ENCODE data around the gene TMPRSS3.

TMPRSS3 gene

GRCh38 chr21:42347601-42348327, 48.1 kb downstream of the TMPRSS3 start:
- DNase-seq: no peak

- no peak for DNase-seq
Observed at GRCh38 chr21:42346866-42347600, 48.8 kb downstream of the TMPRSS3 start.

- no peak for DNase-seq
Observed at GRCh38 chr21:42346441-42346840, 49.4 kb downstream of the TMPRSS3 start.

DNA sequence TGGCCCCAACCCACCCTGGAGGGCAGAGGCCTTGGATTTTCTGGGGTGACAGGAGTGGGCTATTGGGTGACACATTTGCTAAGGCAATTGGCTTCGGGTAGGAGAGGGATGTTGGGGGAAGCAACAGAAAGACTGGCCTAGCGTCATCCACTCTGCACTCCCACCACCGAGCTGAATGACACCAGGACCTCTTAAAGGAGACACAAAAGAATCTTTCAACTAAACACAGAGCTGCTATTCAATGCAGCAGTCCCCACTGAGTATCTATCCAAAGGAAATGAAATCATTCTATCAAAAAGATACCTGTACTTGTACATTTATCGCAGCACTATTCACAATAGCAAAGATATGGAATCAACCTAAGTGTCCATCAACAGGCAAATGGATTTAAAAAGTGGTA, 51.2 kb downstream of the TMPRSS3 start:
- no peak for DNase-seq

DNA sequence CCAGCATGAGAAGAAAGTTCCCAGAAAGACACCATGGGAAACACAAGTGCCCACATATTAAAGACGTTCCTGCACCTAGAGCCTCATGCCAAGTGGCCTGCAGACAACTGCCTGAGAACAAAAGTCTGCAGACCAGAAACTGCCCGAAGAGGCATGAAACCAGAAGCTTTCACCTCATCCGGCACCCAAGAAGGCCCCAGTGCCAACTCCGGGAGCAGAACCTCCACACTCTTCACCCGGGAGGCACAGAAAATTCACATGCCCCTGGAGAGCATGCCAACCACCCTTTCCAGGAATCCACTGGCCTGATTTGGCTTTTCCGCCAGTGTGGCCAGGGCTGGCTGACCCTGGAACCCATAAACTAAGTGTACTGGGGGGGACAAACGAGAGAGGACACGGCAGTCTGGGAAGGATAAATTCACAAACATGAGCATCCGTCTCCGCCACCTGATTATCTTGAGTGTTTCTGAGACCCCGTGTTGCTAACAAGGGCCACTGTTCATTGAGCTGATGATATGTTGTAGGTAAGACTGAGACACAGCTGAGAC, 51.8 kb downstream of the TMPRSS3 start:
- no peak for DNase-seq

DNA sequence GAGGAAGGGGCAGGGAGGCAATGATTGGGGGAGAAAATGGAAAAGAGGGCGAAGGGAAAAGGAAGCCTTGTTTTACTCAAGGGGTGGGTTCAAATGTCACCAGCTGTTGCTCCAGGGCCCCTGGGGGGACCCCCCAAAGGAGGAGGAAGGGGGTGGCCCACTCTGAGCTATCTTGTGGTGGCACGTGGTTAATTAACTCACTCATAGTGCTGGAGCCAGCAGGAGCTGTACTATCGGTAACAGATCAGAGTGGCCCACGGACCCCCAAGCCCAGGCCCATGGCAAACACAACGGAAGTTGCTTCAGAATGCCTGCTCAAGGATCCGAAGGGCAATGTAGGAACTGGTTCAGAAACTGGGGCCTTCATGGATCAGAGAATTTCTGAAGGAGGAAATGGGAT, 52.3 kb downstream of the TMPRSS3 start:
- DNase-seq: no peak

DNA sequence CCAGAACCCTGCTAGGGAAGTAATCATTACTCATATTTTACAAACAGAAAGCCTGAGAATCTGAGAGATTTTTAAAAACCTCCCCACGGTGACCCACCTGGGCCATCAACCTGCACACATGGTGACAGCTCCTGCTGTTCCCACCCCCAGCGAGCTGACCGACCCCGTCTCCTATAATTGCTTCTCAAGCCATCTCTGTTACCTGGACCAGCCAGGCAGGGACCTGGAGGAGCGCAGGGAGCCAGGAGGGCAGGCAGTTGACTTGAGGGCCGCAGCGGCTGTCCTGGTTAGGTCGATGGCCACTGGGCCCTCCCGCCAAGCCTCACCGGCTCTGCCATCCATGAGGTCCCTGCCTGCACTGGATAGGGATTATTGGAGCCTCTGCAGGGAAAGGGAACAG, 52.8 kb downstream of the TMPRSS3 start:
- DNase-seq: no peak

GRCh38 chr21:42341776-42342542, 53.9 kb downstream of the TMPRSS3 start:
- no peak for DNase-seq

GRCh38 chr21:42340187-42341050, 55.4 kb downstream of the TMPRSS3 start:
- DNase-seq: no peak

- no peak for DNase-seq
Observed at GRCh38 chr21:42338729-42339715, 56.8 kb downstream of the TMPRSS3 start.

GRCh38 chr21:42337830-42338728, 57.8 kb downstream of the TMPRSS3 start:
- no peak for DNase-seq

GRCh38 chr21:42337276-42337675, 58.6 kb downstream of the TMPRSS3 start:
- no peak for DNase-seq

GRCh38 chr21:42336054-42336453, 59.8 kb downstream of the TMPRSS3 start:
- DNase-seq: no peak

DNA sequence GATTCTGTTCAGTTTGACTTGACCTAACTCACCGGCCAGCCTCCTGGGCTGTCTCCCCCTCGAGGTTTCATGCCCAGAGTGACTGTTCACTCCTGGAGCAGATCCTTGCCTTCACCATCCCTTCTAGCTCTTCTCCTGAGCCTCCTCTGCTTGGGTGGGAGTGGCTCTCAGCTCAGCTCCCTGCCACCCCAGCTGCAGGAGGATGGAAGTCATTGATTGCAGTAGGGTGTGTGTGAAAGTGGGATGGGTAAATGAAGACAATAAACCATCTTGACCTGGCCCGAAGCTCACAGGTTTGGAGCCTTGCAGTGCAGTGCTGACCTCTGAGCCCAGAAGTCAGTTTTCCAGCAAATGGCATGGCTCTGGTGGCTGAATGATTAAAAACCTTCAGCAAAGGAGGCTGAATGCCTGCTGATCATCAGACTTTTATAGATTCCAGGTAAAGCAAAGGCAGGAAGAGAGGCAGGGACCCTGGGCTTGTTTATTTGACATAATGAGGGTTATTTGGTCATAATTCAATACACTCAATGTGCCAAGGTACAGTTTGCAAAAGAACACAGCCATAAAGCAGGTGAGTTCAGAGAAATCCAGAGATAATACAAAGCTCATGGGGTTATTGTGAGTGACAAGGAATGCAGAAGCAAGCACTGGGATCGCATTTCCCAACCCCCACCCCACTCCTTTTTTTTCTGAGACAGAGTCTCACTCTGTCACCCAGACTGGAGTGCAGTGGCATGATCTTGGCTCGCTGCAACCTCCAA, 63.1 kb downstream of the TMPRSS3 start:
- no peak for DNase-seq

DNA sequence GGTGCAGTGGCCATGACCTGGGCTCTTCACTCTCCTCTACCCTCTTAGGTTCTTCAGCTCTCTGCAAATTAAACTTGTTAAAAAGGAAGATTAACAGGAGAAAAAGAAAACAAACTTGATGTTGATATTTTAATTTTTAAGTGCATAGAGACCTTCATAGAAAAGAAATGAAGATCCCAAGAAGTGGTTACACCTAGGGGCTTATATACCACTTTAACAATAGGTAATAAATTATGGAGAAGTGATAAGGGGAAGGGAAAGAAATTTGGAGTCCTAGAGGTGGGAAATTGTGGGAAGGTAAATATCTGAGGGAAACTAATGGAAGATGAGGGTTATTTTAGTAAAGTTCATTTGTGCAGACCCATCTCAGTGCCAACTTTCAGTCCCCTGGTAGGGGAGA, 64.2 kb downstream of the TMPRSS3 start:
- no peak for DNase-seq

DNA sequence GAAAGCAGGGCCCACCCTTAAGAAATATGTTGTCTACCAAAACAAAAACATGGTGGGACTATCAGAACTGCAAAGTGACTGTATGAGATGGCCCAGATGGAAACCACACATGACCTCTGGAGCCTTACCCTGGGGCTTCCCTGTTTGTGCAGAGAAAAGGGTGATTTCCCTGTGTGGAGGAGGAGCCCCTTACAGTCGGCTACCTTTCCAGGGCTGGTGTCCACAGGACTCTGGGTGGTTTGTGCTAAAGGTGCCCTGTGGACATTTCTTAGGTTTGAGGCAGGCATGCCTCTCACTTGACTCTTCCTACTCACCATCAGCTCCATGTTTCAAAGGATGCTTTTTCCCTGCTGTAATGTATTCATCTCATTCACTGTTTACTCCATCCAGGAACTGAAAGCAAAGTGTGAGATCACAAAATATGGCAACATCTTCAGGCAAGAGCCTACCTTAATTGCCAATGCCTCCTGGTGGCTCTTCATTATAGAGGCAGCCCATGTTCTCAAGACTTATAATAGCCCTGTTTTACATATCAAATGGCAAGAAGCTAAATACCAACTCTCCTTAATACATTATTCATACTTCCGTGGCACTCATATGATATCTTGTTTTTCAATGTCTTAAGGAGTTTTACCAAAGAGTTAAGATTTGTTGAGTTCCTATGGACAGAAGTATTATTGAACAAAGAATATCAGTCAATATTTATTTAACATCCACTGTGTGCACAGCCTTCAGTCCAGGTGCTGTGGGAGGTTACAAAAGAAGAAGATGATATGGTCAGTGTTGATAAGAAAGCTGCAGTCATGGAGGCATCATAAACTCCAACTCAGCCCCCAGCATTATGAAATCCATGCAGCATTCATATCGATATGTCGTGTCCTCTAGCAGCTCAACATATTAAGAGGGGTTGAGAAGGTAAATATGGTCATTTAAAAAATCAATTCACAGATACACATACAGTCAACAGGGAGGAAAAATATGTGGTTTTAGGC, 65.2 kb downstream of the TMPRSS3 start:
- DNase-seq: no peak

DNA sequence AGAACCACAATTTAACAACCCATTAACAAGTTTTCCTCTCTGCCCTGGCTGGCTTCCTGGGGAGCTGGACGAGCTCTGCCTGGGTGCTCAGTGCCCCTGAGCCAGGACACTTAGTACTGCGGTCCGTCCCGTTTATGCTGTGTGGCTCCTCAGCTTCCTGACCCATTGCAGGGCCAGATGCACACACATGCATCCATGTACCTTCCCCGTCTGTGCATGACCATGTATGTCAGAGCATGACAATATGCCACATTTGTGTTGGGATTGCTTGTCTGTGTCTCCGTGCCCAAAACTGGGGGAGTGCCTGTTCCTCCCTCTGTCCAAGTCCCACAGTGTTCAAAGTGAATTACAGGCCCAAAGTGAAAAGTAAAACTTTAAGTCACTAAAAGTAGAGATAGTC, 71.0 kb downstream of the TMPRSS3 start:
- DNase-seq: no peak
